RWPE2 (cell line): ENCODE measurements around the gene NET1.
"Not testable (repeated sequence)": the region's sequence is repeated elsewhere in the genome, so short reads cannot be mapped to it uniquely, and the experiment has no call there.

Experiments used
- ATAC-seq: fragments of 200-7000 bp; cut with Tn5 transposase; 3 replicates; pipeline ENCODE4 v1.9.1; 2021; ENCODE audit warnings: low read depth
- DNase-seq: peaks from one replicate; pipeline ENCODE4 v3.0.0-alpha.2; 2020; ENCODE audit warnings: low spot score
- H3K27ac ChIP-seq: fragments of 450-650 bp; 2 replicates; pipeline ENCODE4 v1.5.1; 2017; ENCODE audit warnings: mild to moderate bottlenecking; ENCODE audit not compliant: poor library complexity, severe bottlenecking
- H3K27me3 ChIP-seq: fragments of 250-450 bp; sonication (Bioruptor Pico); 2 replicates; pipeline ENCODE4 v1.5.1; 2021; ENCODE audit warnings: mild to moderate bottlenecking, moderate library complexity; ENCODE audit not compliant: insufficient read depth, poor library complexity, severe bottlenecking
- H3K36me3 ChIP-seq: fragments of 250-450 bp; sonication (Bioruptor Pico); 2 replicates; pipeline ENCODE4 v1.5.1; 2020; ENCODE audit warnings: low read depth, mild to moderate bottlenecking, moderate library complexity
- H3K4me1 ChIP-seq: fragments of 250-450 bp; sonication (Bioruptor Pico); 2 replicates; pipeline ENCODE4 v1.5.1; 2021; ENCODE audit warnings: mild to moderate bottlenecking, moderate library complexity; ENCODE audit not compliant: insufficient read depth, poor library complexity, severe bottlenecking
- H3K4me3 ChIP-seq: fragments of 250-450 bp; sonication (Bioruptor Pico); 2 replicates; pipeline ENCODE4 v1.5.1; 2021; ENCODE audit warnings: mild to moderate bottlenecking, moderate library complexity; ENCODE audit not compliant: severe bottlenecking
- H3K9me3 ChIP-seq: fragments of 250-450 bp; sonication (Bioruptor Pico); 2 replicates; pipeline ENCODE4 v1.5.1; 2021; ENCODE audit warnings: mild to moderate bottlenecking, moderate library complexity; ENCODE audit not compliant: severe bottlenecking
- CTCF ChIP-seq: fragments of 450-650 bp; IDR thresholded peaks from one replicate; pipeline ENCODE4 v1.5.1; 2017; ENCODE audit warnings: mild to moderate bottlenecking, moderate library complexity; ENCODE audit not compliant: poor library complexity, severe bottlenecking

Gene NET1

DNA sequence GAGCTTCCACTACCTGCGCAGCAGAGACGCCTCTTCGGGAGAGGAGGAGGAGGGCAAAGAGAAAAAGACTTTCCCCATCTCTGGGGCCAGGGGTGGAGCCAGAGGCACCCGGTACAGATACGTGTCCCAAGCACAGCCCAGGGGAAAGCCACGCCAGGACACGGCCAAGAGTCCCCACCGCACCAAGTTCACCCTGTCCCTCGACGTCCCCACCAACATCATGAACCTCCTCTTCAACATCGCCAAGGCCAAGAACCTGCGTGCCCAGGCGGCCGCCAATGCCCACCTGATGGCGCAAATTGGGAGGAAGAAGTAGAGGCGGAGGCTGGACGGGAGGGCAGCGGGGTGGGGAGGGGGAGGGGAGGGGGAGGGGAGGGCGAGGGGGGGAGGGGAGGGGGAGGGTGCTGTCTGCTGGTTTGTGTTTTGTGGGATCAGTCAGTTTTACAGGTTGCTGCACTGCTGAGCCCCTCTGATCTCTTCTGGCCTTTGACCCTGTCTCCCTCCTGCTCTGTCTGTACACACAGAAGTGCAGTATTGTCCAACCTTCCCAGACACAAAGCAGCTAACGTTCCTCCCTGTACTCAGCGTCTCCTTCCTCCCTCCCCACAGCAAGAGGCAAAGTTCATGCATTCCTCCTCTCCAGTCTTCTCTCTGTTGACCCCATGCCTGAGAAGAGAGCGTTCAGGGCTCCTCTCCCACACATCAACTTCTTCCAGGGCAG is 38.3 kb upstream of the NET1 start:
- H3K9me3 ChIP-seq, result no peaks in the 10 kb centered on the region
- TF ChIP-seq CTCF, result no peak
- ATAC-seq (no peak), DNase-seq (no peak)
- no peak overlapping the region for H3K4me3 ChIP-seq
- H3K27ac ChIP-seq, result no peak overlapping the region
- H3K36me3 ChIP-seq, result no peaks in the 10 kb centered on the region
- no peaks in the 10 kb centered on the region for H3K4me1 ChIP-seq
- no peaks in the 10 kb centered on the region for H3K27me3 ChIP-seq

- DNase-seq (no peak), ATAC-seq (no peak)
- Histone ChIP-seq H3K4me3 (no peak overlapping the region), H3K27ac (no peak overlapping the region), H3K36me3 (no peaks in the 10 kb centered on the region), H3K9me3 (no peaks in the 10 kb centered on the region), H3K4me1 (no peaks in the 10 kb centered on the region), H3K27me3 (no peaks in the 10 kb centered on the region)
- no peak for TF ChIP-seq CTCF
These were observed 35.9 kb upstream of the NET1 start for GRCh38 chr10:5376450-5376849.

GRCh38 chr10:5379202-5379601 is 33.2 kb upstream of the NET1 start:
- not testable (repeated sequence) for DNase-seq, H3K4me3 ChIP-seq, H3K36me3 ChIP-seq, H3K9me3 ChIP-seq, H3K4me1 ChIP-seq, ATAC-seq, H3K27me3 ChIP-seq, H3K27ac ChIP-seq

DNA sequence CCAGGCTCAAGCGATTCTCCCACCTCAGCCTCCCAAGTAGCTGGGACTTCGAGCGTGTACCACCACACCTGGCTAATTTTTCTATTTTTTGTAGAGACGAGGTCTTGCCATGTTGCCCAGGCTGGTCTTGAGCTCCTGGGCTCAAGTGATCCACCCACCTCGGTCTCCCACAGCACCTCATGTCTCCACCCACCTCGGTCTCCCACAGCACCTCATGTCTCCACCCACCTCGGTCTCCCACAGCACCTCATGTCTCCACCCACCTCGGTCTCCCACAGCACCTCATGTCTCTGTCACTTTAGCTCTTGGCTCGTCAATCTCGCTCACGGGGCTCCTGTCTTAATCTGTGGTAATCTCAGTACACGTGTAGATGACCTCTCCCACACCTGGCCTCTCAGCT is 32.0 kb upstream of the NET1 start:
- H3K27me3 ChIP-seq, ATAC-seq, DNase-seq, H3K9me3 ChIP-seq, H3K4me1 ChIP-seq, H3K27ac ChIP-seq, H3K36me3 ChIP-seq, H3K4me3 ChIP-seq: not testable (repeated sequence)

GRCh38 chr10:5381187-5381586 is 31.2 kb upstream of the NET1 start:
- no peak for DNase-seq
- Histone ChIP-seq H3K36me3 (no peaks in the 10 kb centered on the region), H3K4me3 (no peak overlapping the region), H3K27me3 (no peaks in the 10 kb centered on the region), H3K27ac (no peak overlapping the region), H3K9me3 (no peaks in the 10 kb centered on the region), H3K4me1 (no peaks in the 10 kb centered on the region)
- no peak for TF ChIP-seq CTCF
- no peak for ATAC-seq

DNA sequence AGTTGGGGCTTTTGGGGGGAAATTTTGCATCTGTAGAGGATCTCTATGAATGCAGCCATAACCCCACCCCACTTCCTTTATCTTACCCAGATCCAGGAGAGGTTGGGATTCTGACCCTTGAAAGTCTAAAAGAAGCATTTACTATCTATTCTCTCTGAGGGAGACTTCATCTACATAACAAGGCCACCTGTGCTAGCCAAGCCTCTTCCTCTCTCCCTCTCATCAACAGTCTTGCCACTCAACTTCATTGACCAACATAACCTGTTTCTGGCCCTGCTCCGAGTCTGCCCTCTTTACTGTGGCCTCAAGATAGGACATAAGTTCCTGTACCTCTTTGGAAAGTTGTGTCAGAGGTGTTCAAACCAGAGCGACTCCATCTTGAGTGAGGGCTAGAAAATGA is 27.1 kb upstream of the NET1 start:
- DNase-seq, result no peak
- ATAC-seq, result no peak
- Histone ChIP-seq H3K27ac (no peak overlapping the region), H3K27me3 (no peaks in the 10 kb centered on the region), H3K36me3 (no peaks in the 10 kb centered on the region), H3K9me3 (peaks cover 4% of the 10 kb centered on the region), H3K4me3 (no peak overlapping the region), H3K4me1 (no peaks in the 10 kb centered on the region)
- no peak for TF ChIP-seq CTCF
